ENCODE data around the gene BOC. TPM values are rescaled to one million over a fixed set of nuclear protein-coding genes. Genes with fewer than 3 reads are reported as not detected.

BOC gene
- total and polyA plus RNA-seq, 2 of the 4 experiments (the other 2 are of a cell fraction): 6.8 to 15.2 TPM

GRCh38 chr3:113240841-113241240, 29.5 kb downstream of the BOC start:
- dilution Hi-C loops (cut with HindIII; ENCODE audit: low sequenced_read_pairs, unreplicated experiment): no loop called here
- ChIA-PET CTCF (no interaction called here), POLR2A (ENCODE audit: unreplicated experiment) (interaction anchor here (0.6 kb wide), 1 partner anchor 87 kb away, joined by 6 read pairs; no protein-coding TSS in a partner anchor)
- Histone ChIP-seq H2BK20ac (ENCODE audit: low read depth, low read length) (0 out of 2 replicates have a peak overlapping the region, but pooled peaks have one; percentile 8), H3K4me1 (ENCODE audit: control insufficient read depth, insufficient read depth, low read length) (peaks cover 13% of the 10 kb centered on the region), H3K27me3 (ENCODE audit: control insufficient read depth, insufficient read depth, low read length) (peaks cover 2% of the 10 kb centered on the region; the same call in 1 of the 2 replicates), H3K23ac (ENCODE audit: low read depth, low read length) (peak overlapping the region; percentile 75), H3K4me3 (ENCODE audit: insufficient read depth, low read depth, low read length) (no peak overlapping the region), H3K14ac (replicated peaks; ENCODE audit: low read depth, low read length) (no peak overlapping the region), H4K20me1 (ENCODE audit: insufficient read depth, low read length) (no peaks in the 10 kb centered on the region), H3K18ac (ENCODE audit: low read depth, low read length) (no peak overlapping the region), H4K91ac (ENCODE audit: insufficient read depth, low read depth, low read length) (peak overlapping the region; percentile 17; the same call in 1 of the 2 replicates), H3K9me1 (ENCODE audit: insufficient read depth, low read length) (peaks cover 6% of the 10 kb centered on the region; the same call in 1 of the 2 replicates), H3K9ac (ENCODE audit: low read depth, low read length) (no peak overlapping the region), H3K36me3 (ENCODE audit: control insufficient read depth, insufficient read depth, low read length) (no peaks in the 10 kb centered on the region), H3K4ac (ENCODE audit: low read depth, low read length) (peak overlapping the region; percentile 59), H2AK9ac (replicated peaks; ENCODE audit: low read depth, low read length, poor library complexity) (peak overlapping the region; percentile 32), H3K9me3 (ENCODE audit: control insufficient read depth, insufficient read depth, low read length) (no peaks in the 10 kb centered on the region), H4K5ac (ENCODE audit: low read depth, low read length) (no peak overlapping the region), H2AK5ac (ENCODE audit: low read depth, low read length) (peak overlapping the region; percentile 67; the same call in 1 of the 2 replicates), H2BK120ac (ENCODE audit: low read depth, low read length) (peak overlapping the region; percentile 74), H3K79me1 (ENCODE audit: low read depth in 1 of 2, low read length in 2 of 2) (no peaks in the 10 kb centered on the region), H3K56ac (ENCODE audit: extremely low read depth, insufficient read depth, low read length) (no peak overlapping the region), H2AFZ (replicated peaks; ENCODE audit: low read length, poor library complexity) (no peak overlapping the region), H2BK15ac (ENCODE audit: low read depth, low read length) (peak overlapping the region; percentile 11; the same call in 1 of the 3 replicates), H4K8ac (ENCODE audit: low read depth in 2 of 2, low read length in 2 of 2) (peak overlapping the region; percentile 8 to 49; a peak in 2 of 4 replicates), H2BK5ac (ENCODE audit: low read depth, low read length, poor library complexity, severe bottlenecking) (no peak overlapping the region), H3K4me2 (ENCODE audit: low read depth, low read length) (no peak overlapping the region), H3K27ac (ENCODE audit: insufficient read depth, low read length) (no peak overlapping the region)
- no CpG with 5 or more reads among the region's 3 CpGs for WGBS, 2 experiments (ENCODE audit: extremely low coverage in 2 of 2, insufficient read length in 1 of 2)
- BruUV-seq (replicated peaks): no TSS peak
- intact Hi-C loops (cut with micrococcal nuclease): no loop called here
- no peak for ATAC-seq (ENCODE audit: low read depth)
- DNase-seq: no peak
- in situ Hi-C loops (cut with MboI; ENCODE audit: low sequenced_read_pairs): no loop called here
- TF ChIP-seq MAZ (IDR thresholded peaks at IDR 0.05; ENCODE audit: borderline replicate concordance, low read depth, low read length): no peak
- TF ChIP-seq BHLHE40 (IDR thresholded peaks at IDR 0.05; ENCODE audit: low read depth, low read length): no peak
- no peak for TF ChIP-seq MXI1 (IDR thresholded peaks at IDR 0.05; ENCODE audit: borderline replicate concordance, low read depth, low read length)
- no peak for TF ChIP-seq MAFK (IDR thresholded peaks at IDR 0.05; ENCODE audit: low read depth, low read length)
- no peak for TF ChIP-seq NFE2L2 (IDR thresholded peaks at IDR 0.05; ENCODE audit: low read depth, low read length)
- TF ChIP-seq RAD21 (IDR thresholded peaks at IDR 0.05; ENCODE audit: low read length): no peak
- no peak for TF ChIP-seq RCOR1 (IDR thresholded peaks at IDR 0.05; ENCODE audit: insufficient replicate concordance, low read length)
- no peak for TF ChIP-seq POLR2A (IDR thresholded peaks at IDR 0.05; ENCODE audit: low read depth, low read length)
- TF ChIP-seq USF2 (IDR thresholded peaks at IDR 0.05; ENCODE audit: low read depth, low read length): no peak
- no peak for TF ChIP-seq FOS (IDR thresholded peaks at IDR 0.05; ENCODE audit: low read depth, low read length)
- TF ChIP-seq RFX5 (IDR thresholded peaks at IDR 0.05; ENCODE audit: low read depth, low read length): no peak
- TF ChIP-seq ELK1 (IDR thresholded peaks at IDR 0.05; ENCODE audit: borderline replicate concordance, low read depth, low read length): no peak
- no peak for TF ChIP-seq CHD1 (IDR thresholded peaks at IDR 0.05; ENCODE audit: low read depth, low read length)
- no peak for TF ChIP-seq CEBPB (IDR thresholded peaks at IDR 0.05; ENCODE audit: low read depth, low read length)
- TF ChIP-seq CTCF (conservative IDR thresholded peaks at IDR 0.05; ENCODE audit: low read depth, low read length): no peak
